T-helper 1 cell (primary cell): ENCODE data around the gene NIM1K.
"Not testable (repeated sequence)": the region's sequence is repeated elsewhere in the genome, so short reads cannot be mapped to it uniquely, and the experiment has no call there.

ENCODE experiments used
- DNase-seq, 5 donors: peaks; one replicate each; pipeline ENCODE4 v3.0.0-alpha.2; 2012 to 2020

Gene NIM1K

GRCh38 chr5:43281840-43282658 is 90.0 kb downstream of the NIM1K start:
- peak in 1 of 5 donors; percentile 15 for DNase-seq

GRCh38 chr5:43286623-43287022 is 94.6 kb downstream of the NIM1K start:
- no peak for DNase-seq

GRCh38 chr5:43287493-43287892 is 95.5 kb downstream of the NIM1K start:
- DNase-seq, result no peak

GRCh38 chr5:43288269-43288831 is 96.3 kb downstream of the NIM1K start:
- DNase-seq, result no peak

GRCh38 chr5:43290726-43291125 is 98.7 kb downstream of the NIM1K start:
- DNase-seq, result no peak

GRCh38 chr5:43294226-43294625 is 102.2 kb downstream of the NIM1K start:
- DNase-seq, result no peak

GRCh38 chr5:43295202-43295601 is 103.2 kb downstream of the NIM1K start:
- no peak for DNase-seq

GRCh38 chr5:43296835-43297234 is 104.8 kb downstream of the NIM1K start:
- DNase-seq, result no peak

- DNase-seq, result no peak
Measured at GRCh38 chr5:43298443-43298842, 106.4 kb downstream of the NIM1K start.

GRCh38 chr5:43300112-43300511 is 108.1 kb downstream of the NIM1K start:
- no peak for DNase-seq

GRCh38 chr5:43301653-43302091 is 109.6 kb downstream of the NIM1K start:
- no peak for DNase-seq

GRCh38 chr5:43302481-43302880 is 110.5 kb downstream of the NIM1K start:
- DNase-seq, result no peak

- no peak for DNase-seq
Measured at GRCh38 chr5:43303242-43303641, 111.2 kb downstream of the NIM1K start.

GRCh38 chr5:43304525-43304924 is 112.5 kb downstream of the NIM1K start:
- DNase-seq, result peak in 1 of 5 donors; percentile 68

- DNase-seq, result peak in 1 of 5 donors; percentile 70
Measured at GRCh38 chr5:43305948-43306565, 114.0 kb downstream of the NIM1K start.

- DNase-seq, result not testable (repeated sequence)
Measured at GRCh38 chr5:43306954-43307353, 114.9 kb downstream of the NIM1K start.

- DNase-seq, result no peak
Measured at GRCh38 chr5:43309122-43309521, 117.1 kb downstream of the NIM1K start.

- no peak for DNase-seq
Measured at GRCh38 chr5:43309637-43310036, 117.6 kb downstream of the NIM1K start.

GRCh38 chr5:43312076-43312661 is 120.1 kb downstream of the NIM1K start:
- no peak for DNase-seq

GRCh38 chr5:43312699-43313034 is 120.6 kb downstream of the NIM1K start:
- DNase-seq, result no peak

GRCh38 chr5:43313035-43313853 is 121.2 kb downstream of the NIM1K start, which contains the start of gene HMGCS1:
Gene HMGCS1 (minus strand): TSS chr5:43313412. CDS start chr5:43298965, 14,447 bp downstream.
- peak; percentile 95 to 100 (median 98) for DNase-seq

GRCh38 chr5:43313854-43314457 is 121.9 kb downstream of the NIM1K start:
- DNase-seq, result no peak
